ENCODE results near the gene NPDC1. TPM values are rescaled to one million over a fixed set of nuclear protein-coding genes. Genes with fewer than 3 reads are reported as not detected.

Gene NPDC1
- total RNA-seq, 1 experiment from 2014 or later = 89.8 TPM

DNA sequence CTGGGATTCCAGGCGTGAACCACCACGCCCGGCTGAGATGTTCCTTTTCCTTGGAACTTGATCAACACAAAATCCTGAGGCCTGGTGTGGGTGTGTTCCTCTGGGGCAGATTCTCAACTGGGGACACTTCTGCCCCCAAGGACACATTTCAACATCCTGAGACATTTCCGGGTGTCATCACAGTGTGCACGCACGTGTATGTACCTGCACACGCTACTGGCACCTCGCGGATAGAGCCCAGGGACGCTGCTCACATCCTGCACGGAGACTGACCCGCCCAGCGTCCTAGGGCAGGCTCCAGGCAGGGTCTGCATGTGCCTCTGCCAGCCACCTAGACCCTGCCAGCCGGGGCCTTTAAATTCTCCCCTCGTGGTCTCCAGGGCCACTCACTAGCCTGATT is 16.4 kb upstream of the NPDC1 start:
- no peaks in the 10 kb centered on the region for H3K9me2 ChIP-seq (ENCODE audit: insufficient read depth)
- no peaks in the 10 kb centered on the region for H3K36me3 ChIP-seq (ENCODE audit: low read depth)
- no peaks in the 10 kb centered on the region for H3K4me1 ChIP-seq (replicated peaks; ENCODE audit: insufficient read depth)
- TF ChIP-seq EZH2 (IDR thresholded peaks at IDR 0.05; ENCODE audit: low read depth) = no peak
- TF ChIP-seq, protein P1, sequence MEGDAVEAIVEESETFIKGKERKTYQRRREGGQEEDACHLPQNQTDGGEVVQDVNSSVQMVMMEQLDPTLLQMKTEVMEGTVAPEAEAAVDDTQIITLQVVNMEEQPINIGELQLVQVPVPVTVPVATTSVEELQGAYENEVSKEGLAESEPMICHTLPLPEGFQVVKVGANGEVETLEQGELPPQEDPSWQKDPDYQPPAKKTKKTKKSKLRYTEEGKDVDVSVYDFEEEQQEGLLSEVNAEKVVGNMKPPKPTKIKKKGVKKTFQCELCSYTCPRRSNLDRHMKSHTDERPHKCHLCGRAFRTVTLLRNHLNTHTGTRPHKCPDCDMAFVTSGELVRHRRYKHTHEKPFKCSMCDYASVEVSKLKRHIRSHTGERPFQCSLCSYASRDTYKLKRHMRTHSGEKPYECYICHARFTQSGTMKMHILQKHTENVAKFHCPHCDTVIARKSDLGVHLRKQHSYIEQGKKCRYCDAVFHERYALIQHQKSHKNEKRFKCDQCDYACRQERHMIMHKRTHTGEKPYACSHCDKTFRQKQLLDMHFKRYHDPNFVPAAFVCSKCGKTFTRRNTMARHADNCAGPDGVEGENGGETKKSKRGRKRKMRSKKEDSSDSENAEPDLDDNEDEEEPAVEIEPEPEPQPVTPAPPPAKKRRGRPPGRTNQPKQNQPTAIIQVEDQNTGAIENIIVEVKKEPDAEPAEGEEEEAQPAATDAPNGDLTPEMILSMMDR (conservative IDR thresholded peaks at IDR 0.05) = no peak
- H3K9me3 ChIP-seq (ENCODE audit: insufficient read depth, low read depth) = no peaks in the 10 kb centered on the region
- TSS peak; percentile 69 for BruUV-seq (replicated peaks)
- no peak overlapping the region for H2AFZ ChIP-seq
- ChIA-PET POLR2A (ENCODE audit: unreplicated experiment) (no interaction called here), CTCF (no interaction called here)
- no peaks in the 10 kb centered on the region; the same call in 1 of the 2 replicates for H4K20me1 ChIP-seq (ENCODE audit: insufficient read depth)
- no peaks in the 10 kb centered on the region for H3K27me3 ChIP-seq (ENCODE audit: insufficient read depth, low read depth)
- no peaks in the 10 kb centered on the region for H3K79me2 ChIP-seq (ENCODE audit: low read depth)
- H3K4me3 ChIP-seq = no peak overlapping the region
- peaks cover 7% of the 10 kb centered on the region; the same call in 1 of the 2 replicates for H3F3A ChIP-seq (ENCODE audit: insufficient read depth, low read depth)
- H3K27ac ChIP-seq = no peak overlapping the region
- intact Hi-C loops (cut with micrococcal nuclease; ENCODE audit: unreplicated experiment) = no loop called here
- peak in 1 of 2 experiments; percentile 8 for DNase-seq
- no peak overlapping the region for H3K4me2 ChIP-seq

GRCh38 chr9:137058521-137059234 is 12.7 kb upstream of the NPDC1 start:
- no peak overlapping the region for H3K4me3 ChIP-seq
- TF ChIP-seq, protein P1 (conservative IDR thresholded peaks at IDR 0.05) = no peak
- TF ChIP-seq EZH2 (IDR thresholded peaks at IDR 0.05; ENCODE audit: low read depth) = no peak
- no peaks in the 10 kb centered on the region for H3K36me3 ChIP-seq (ENCODE audit: low read depth)
- no peak overlapping the region for H3K27ac ChIP-seq
- ChIA-PET POLR2A (ENCODE audit: unreplicated experiment) (no interaction called here), CTCF (interaction anchor here (0.6 to 1.5 kb wide), 3 partner anchors 9 to 28 kb away, joined by 3 read pairs; no protein-coding TSS in a partner anchor)
- no peaks in the 10 kb centered on the region for H3K79me2 ChIP-seq (ENCODE audit: low read depth)
- no peaks in the 10 kb centered on the region for H4K20me1 ChIP-seq (ENCODE audit: insufficient read depth)
- H3K9me2 ChIP-seq (ENCODE audit: insufficient read depth) = no peaks in the 10 kb centered on the region
- H3K4me2 ChIP-seq = no peak overlapping the region
- H3K27me3 ChIP-seq (ENCODE audit: insufficient read depth, low read depth) = no peaks in the 10 kb centered on the region
- H3K4me1 ChIP-seq (replicated peaks; ENCODE audit: insufficient read depth) = no peaks in the 10 kb centered on the region
- no TSS peak for BruUV-seq (replicated peaks)
- intact Hi-C loops (cut with micrococcal nuclease; ENCODE audit: unreplicated experiment) = no loop called here
- H3F3A ChIP-seq (ENCODE audit: insufficient read depth, low read depth) = peaks cover 3% of the 10 kb centered on the region; the same call in 1 of the 2 replicates
- no peak overlapping the region for H2AFZ ChIP-seq
- no peaks in the 10 kb centered on the region for H3K9me3 ChIP-seq (ENCODE audit: insufficient read depth, low read depth)
- peak in 1 of 2 experiments; percentile 11 for DNase-seq

DNA sequence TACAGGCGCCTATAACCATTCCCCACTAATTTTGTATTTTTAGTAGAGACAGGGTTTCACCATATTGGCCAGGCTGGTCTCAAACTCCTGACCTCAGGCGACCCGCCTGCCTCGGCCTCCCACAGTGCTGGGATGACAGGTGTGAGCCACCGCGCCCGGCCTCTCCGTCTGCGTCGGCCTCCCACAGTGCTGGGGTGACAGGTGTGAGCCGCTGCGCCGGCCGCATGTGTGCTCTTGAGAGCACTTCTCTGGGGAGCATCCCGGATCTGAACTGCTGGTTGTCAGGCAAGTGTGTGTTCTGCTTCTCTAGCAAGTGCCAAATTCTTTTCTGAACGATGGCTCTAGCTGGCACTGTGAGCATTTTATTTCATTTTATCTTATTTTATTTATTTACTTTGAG is 11.6 kb upstream of the NPDC1 start:
- Histone ChIP-seq H3K9me3 (ENCODE audit: insufficient read depth, low read depth) (no peaks in the 10 kb centered on the region), H3K27me3 (ENCODE audit: insufficient read depth, low read depth) (no peaks in the 10 kb centered on the region), H4K20me1 (ENCODE audit: insufficient read depth) (no peaks in the 10 kb centered on the region), H3K27ac (no peak overlapping the region), H3K4me3 (no peak overlapping the region), H3F3A (ENCODE audit: insufficient read depth, low read depth) (peaks cover 3% of the 10 kb centered on the region; the same call in 1 of the 2 replicates), H3K9me2 (ENCODE audit: insufficient read depth) (no peaks in the 10 kb centered on the region), H3K36me3 (ENCODE audit: low read depth) (no peaks in the 10 kb centered on the region), H3K4me1 (replicated peaks; ENCODE audit: insufficient read depth) (no peaks in the 10 kb centered on the region), H3K4me2 (no peak overlapping the region), H2AFZ (no peak overlapping the region), H3K79me2 (ENCODE audit: low read depth) (no peaks in the 10 kb centered on the region)
- peak in 1 of 2 experiments; percentile 6 for DNase-seq
- CTCF ChIA-PET = no interaction called here
- POLR2A ChIA-PET (ENCODE audit: unreplicated experiment) = no interaction called here
- intact Hi-C loops (cut with micrococcal nuclease; ENCODE audit: unreplicated experiment) = no loop called here
- TF ChIP-seq, protein P1 (conservative IDR thresholded peaks at IDR 0.05) = no peak
- no peak for TF ChIP-seq EZH2 (IDR thresholded peaks at IDR 0.05; ENCODE audit: low read depth)
- no TSS peak for BruUV-seq (replicated peaks)
